ENCODE data around the gene HPCAL1. TPM values are rescaled to one million over a fixed set of nuclear protein-coding genes. Genes with fewer than 3 reads are reported as not detected.
"Not testable (repeated sequence)": the region's sequence is repeated elsewhere in the genome, so short reads cannot be mapped to it uniquely, and the experiment has no call there.

HPCAL1 gene
- total RNA-seq, 1 donor from 2014 or later = 9.0 TPM

- TF ChIP-seq CTCF (IDR thresholded peaks at IDR 0.05; ENCODE audit: insufficient read depth, low read length, severe bottlenecking) = no peak
- Histone ChIP-seq H3K36me3 (ENCODE audit: control insufficient read depth, insufficient read depth, low read length) (no peaks in the 10 kb centered on the region), H3K4me3 (ENCODE audit: low read depth, low read length) (no peak overlapping the region), H3K27me3 (ENCODE audit: control insufficient read depth, insufficient read depth, low read length) (no peaks in the 10 kb centered on the region)
- DNase-seq (ENCODE audit: low read depth) = no peak
- no peak for FAIRE-seq
Measured at GRCh38 chr2:10292033-10292432, 10.7 kb upstream of the HPCAL1 start.

- Histone ChIP-seq H3K27me3 (ENCODE audit: control insufficient read depth, insufficient read depth, low read length) (no peaks in the 10 kb centered on the region), H3K36me3 (ENCODE audit: control insufficient read depth, insufficient read depth, low read length) (no peaks in the 10 kb centered on the region), H3K4me3 (ENCODE audit: low read depth, low read length) (no peak overlapping the region)
- TF ChIP-seq CTCF (IDR thresholded peaks at IDR 0.05; ENCODE audit: insufficient read depth, low read length, severe bottlenecking) = no peak
- FAIRE-seq (no peak), DNase-seq (ENCODE audit: low read depth) (no peak)
Measured at GRCh38 chr2:10293603-10294002, 9.1 kb upstream of the HPCAL1 start.

GRCh38 chr2:10294077-10294476 is 8.6 kb upstream of the HPCAL1 start:
- no peak for DNase-seq (ENCODE audit: low read depth)
- Histone ChIP-seq H3K36me3 (ENCODE audit: control insufficient read depth, insufficient read depth, low read length) (no peaks in the 10 kb centered on the region), H3K4me3 (ENCODE audit: low read depth, low read length) (no peak overlapping the region), H3K27me3 (ENCODE audit: control insufficient read depth, insufficient read depth, low read length) (no peaks in the 10 kb centered on the region)
- TF ChIP-seq CTCF (IDR thresholded peaks at IDR 0.05; ENCODE audit: insufficient read depth, low read length, severe bottlenecking) = no peak
- no peak for FAIRE-seq

- H3K27me3 ChIP-seq (ENCODE audit: control insufficient read depth, insufficient read depth, low read length); FAIRE-seq; H3K36me3 ChIP-seq (ENCODE audit: control insufficient read depth, insufficient read depth, low read length); DNase-seq (ENCODE audit: low read depth); H3K4me3 ChIP-seq (ENCODE audit: low read depth, low read length): not testable (repeated sequence)
Measured at GRCh38 chr2:10295649-10296048, 7.1 kb upstream of the HPCAL1 start.

GRCh38 chr2:10296142-10296541 is 6.6 kb upstream of the HPCAL1 start:
- Histone ChIP-seq H3K27me3 (ENCODE audit: control insufficient read depth, insufficient read depth, low read length) (no peaks in the 10 kb centered on the region), H3K36me3 (ENCODE audit: control insufficient read depth, insufficient read depth, low read length) (no peaks in the 10 kb centered on the region), H3K4me3 (ENCODE audit: low read depth, low read length) (no peak overlapping the region)
- DNase-seq (ENCODE audit: low read depth) (no peak), FAIRE-seq (no peak)
- TF ChIP-seq CTCF (IDR thresholded peaks at IDR 0.05; ENCODE audit: insufficient read depth, low read length, severe bottlenecking) = no peak

GRCh38 chr2:10297191-10297830 is 5.4 kb upstream of the HPCAL1 start:
- no peak for FAIRE-seq
- no peaks in the 10 kb centered on the region for H3K27me3 ChIP-seq (ENCODE audit: control insufficient read depth, insufficient read depth, low read length)
- TF ChIP-seq CTCF (IDR thresholded peaks at IDR 0.05; ENCODE audit: insufficient read depth, low read length, severe bottlenecking) = no peak
- no peak for DNase-seq (ENCODE audit: low read depth)
- H3K4me3 ChIP-seq (ENCODE audit: low read depth, low read length) = no peak overlapping the region
- no peaks in the 10 kb centered on the region for H3K36me3 ChIP-seq (ENCODE audit: control insufficient read depth, insufficient read depth, low read length)

Data from bronchial epithelial cell (primary cell).